Measurements from ENCODE around the gene RAB40C. TPM values are rescaled to one million over a fixed set of nuclear protein-coding genes. Genes with fewer than 3 reads are reported as not detected.

The RAB40C gene
- total and polyA plus RNA-seq, 9 of the 15 experiments (the other 6 are each of a cell fraction or from before 2014, with no cell fraction given) = 0.17 to 23.4 (median 8.7) TPM

GRCh38 chr16:667780-668518, 78.1 kb downstream of the RAB40C start, which contains the start of gene RHOT2 (continued):
- TF ChIP-seq EGR1 (conservative IDR thresholded peaks at IDR 0.05) = peak; percentile 80
- TF ChIP-seq THAP12 (CRISPR knock-in tag; IDR thresholded peaks at IDR 0.05) = peak; percentile 98
- no peak for TF ChIP-seq MCM7 (IDR thresholded peaks at IDR 0.05)
- no peak for TF ChIP-seq ARID3B (CRISPR knock-in tag; IDR thresholded peaks at IDR 0.05; ENCODE audit: borderline replicate concordance)
- peak; percentile 73; the same call in 1 of the 2 replicates for TF ChIP-seq ZNF24 (IDR thresholded peaks at IDR 0.05)
- peak; percentile 88 for TF ChIP-seq HCFC1 (IDR thresholded peaks at IDR 0.05; ENCODE audit: low read depth, low read length)
- TF ChIP-seq ZNF311 (CRISPR knock-in tag; IDR thresholded peaks at IDR 0.05) = no peak
- TF ChIP-seq JUND (IDR thresholded peaks at IDR 0.05; ENCODE audit: borderline replicate concordance, low read depth, low read length) = peak; percentile 79
- TF ChIP-seq JUND (tag; IDR thresholded peaks at IDR 0.05; ENCODE audit: borderline replicate concordance, low read depth, low read length) = no peak; the same call in 2 of the 3 replicates
- TF ChIP-seq SP2 (IDR thresholded peaks at IDR 0.05; ENCODE audit: extremely low read depth, low read depth, low read length, poor library complexity, severe bottlenecking) = peak; percentile 99
- TF ChIP-seq CHD2 (IDR thresholded peaks at IDR 0.05; ENCODE audit: low read depth, low read length) = no peak; the same call in 1 of the 2 replicates
- TF ChIP-seq RCOR1 (IDR thresholded peaks at IDR 0.05; ENCODE audit: borderline replicate concordance in 1 of 2, low read depth in 2 of 2, low read length in 2 of 2) = peak in 1 of 2 experiments; percentile 79; a peak in 1 of 4 replicates
- TF ChIP-seq E2F8 (IDR thresholded peaks at IDR 0.05; ENCODE audit: low read depth, partially characterized antibody) = peak; percentile 74
- no peak for TF ChIP-seq HDAC3 (IDR thresholded peaks at IDR 0.05; ENCODE audit: borderline replicate concordance, partially characterized antibody)
- no peak for TF ChIP-seq IRF9 (tag; IDR thresholded peaks at IDR 0.05)
- no peak for TF ChIP-seq ZC3H11A (IDR thresholded peaks at IDR 0.05; ENCODE audit: low read depth, low read length)
- TF ChIP-seq ZNF347 (CRISPR knock-in tag; IDR thresholded peaks at IDR 0.05; ENCODE audit: low read depth) = no peak
- peak; percentile 35 for TF ChIP-seq KDM5B (IDR thresholded peaks at IDR 0.05; ENCODE audit: insufficient replicate concordance, low read depth, low read length)
- peak; percentile 94 for TF ChIP-seq ELF1 (tag; IDR thresholded peaks at IDR 0.05)
- TF ChIP-seq NR4A1 (CRISPR knock-in tag; IDR thresholded peaks at IDR 0.05) = no peak
- TF ChIP-seq NR4A1 (tag; IDR thresholded peaks at IDR 0.05) = no peak; the same call in 1 of the 2 replicates
